Transverse colon (tissue), 4 donors: ENCODE results near the gene LAMTOR1. TPM values are rescaled to one million over a fixed set of nuclear protein-coding genes. Genes with fewer than 3 reads are reported as not detected.
A peak's percentile ranks its signal among the peaks of the same experiment; 100 is the strongest.

Experiments used
- DNase-seq: peaks from one replicate; pipeline ENCODE4 v3.0.0-alpha.2; 2019
- H3K27ac ChIP-seq, 4 donors: fragments of 200-600 bp; sonication (generic); 2 replicates each; pipeline ENCODE4 v1.5.1; 2016 to 2018; ENCODE audit warnings: inconsistent platforms in 4 of 4
- H3K27me3 ChIP-seq: fragments of 200-600 bp; sonication (generic); 2 replicates; pipeline ENCODE4 v1.5.1; 2017; ENCODE audit warnings: inconsistent platforms
- H3K36me3 ChIP-seq, 4 donors: fragments of 200-600 bp; sonication (generic); 2 replicates each; pipeline ENCODE4 v1.5.1; 2017 to 2019; ENCODE audit warnings: inconsistent platforms in 4 of 4
- H3K4me1 ChIP-seq, 4 donors: fragments of 200-600 bp; sonication (generic); 2 replicates each; pipeline ENCODE4 v1.5.1; 2017 to 2020; ENCODE audit warnings: inconsistent platforms in 4 of 4
- H3K4me3 ChIP-seq, 4 donors: fragments of 200-600 bp; sonication (generic); 1 replicate in 1 of 4; 2 replicates in 3 of 4; pipeline versions ENCODE4 v1.5.1 to v1.6.1; 2017 to 2019; ENCODE audit warnings: inconsistent platforms in 4 of 4
- H3K9me3 ChIP-seq, 2 donors: fragments of 200-600 bp; sonication (generic); 2 replicates each; pipeline ENCODE4 v1.5.1; 2017 to 2019; ENCODE audit warnings: inconsistent platforms in 2 of 2
- EP300 ChIP-seq: sonication (generic); formaldehyde crosslinking; IDR thresholded peaks from one replicate; pipeline ENCODE4 v1.6.1; 2017; ENCODE audit warnings: antibody characterized with exemption, low read depth
- POLR2A ChIP-seq: fragments of 450-650 bp; IDR thresholded peaks from one replicate; pipeline ENCODE4 v1.6.1; 2016; ENCODE audit warnings: antibody characterized with exemption, mild to moderate bottlenecking, moderate library complexity
- POLR2AphosphoS5 ChIP-seq, 3 donors: sonication (generic); formaldehyde crosslinking; IDR thresholded peaks; one replicate each; pipeline ENCODE4 v1.6.1; 2016; ENCODE audit warnings: antibody characterized with exemption in 3 of 3
- WGBS, 2 donors: methylation state at CpG; one replicate each; pipeline ENCODE4 v1.1.5; 2018; ENCODE audit warnings: low coverage in 1 of 2; 5-methylcytosine and 5-hydroxymethylcytosine counted together
- in situ Hi-C, 4 donors: fragments of 200-750 bp; cut with MboI; loops; one replicate each; pipeline versions ENCODE4 v1.15.0 to v1.15.1; 2017; ENCODE audit warnings: low sequenced_read_pairs in 3 of 4, low pct_ligation_motif_present in 1 of 4, low pct_unique_long_range_greater_than_20kb in 1 of 4
- intact Hi-C: fragments of 100-400 bp; cut with DNase I; formaldehyde crosslinking; loops from one replicate; pipeline ENCODE4 v1.15.1; 2023; ENCODE audit warnings: low total_unique reads
- total RNA-seq, 4 donors: library from RNA; depleted of rRNA; stranded (reverse); fragments of >200 nt; gene quantifications; one replicate each; pipeline ENCODE4 v1.1.0, GENCODE V29; 2016
- TF ChIP-seq, protein P1 (sequence below), 5 experiments: fragments of 200-600 bp in 3 of 5; fragments of 450-650 bp in 2 of 5; sonication (generic) in 3 of 5; IDR thresholded peaks; 1 replicate in 2 of 5; 2 replicates in 3 of 5; pipeline ENCODE4 v1.5.1; 2016 to 2017; ENCODE audit warnings: antibody characterized with exemption in 5 of 5, inconsistent platforms in 3 of 5, mild to moderate bottlenecking in 2 of 5, moderate library complexity in 1 of 5

Gene LAMTOR1
- total RNA-seq, 4 donors from 2014 or later, result 59.1 to 156 (median 102) TPM

GRCh38 chr11:72075756-72076155, 27.3 kb downstream of the LAMTOR1 start:
- Histone ChIP-seq H3K27ac (peak overlapping the region in 2 of 4 donors; percentile 19 to 32), H3K4me3 (no peak overlapping the region), H3K27me3 (no peaks in the 10 kb centered on the region), H3K9me3 (no peaks in the 10 kb centered on the region), H3K4me1 (peaks cover 9 to 38% (median 13%) of the 10 kb centered on the region in 4 donors), H3K36me3 (no peaks in the 10 kb centered on the region)
- intact Hi-C loops, result no loop called here
- in situ Hi-C loops, result loop anchor here in 1 of 4 donors (5.0 kb wide), 1 partner anchor 38 kb away; no protein-coding TSS in a partner anchor
- DNase-seq, result no peak
- 90% methylated on average over 2 to 4 of the region's 4 CpGs for WGBS, 2 donors
- TF ChIP-seq POLR2AphosphoS5 (IDR thresholded peaks at IDR 0.05) (no peak), POLR2A (no peak), EP300 (no peak)
- TF ChIP-seq, protein P1, sequence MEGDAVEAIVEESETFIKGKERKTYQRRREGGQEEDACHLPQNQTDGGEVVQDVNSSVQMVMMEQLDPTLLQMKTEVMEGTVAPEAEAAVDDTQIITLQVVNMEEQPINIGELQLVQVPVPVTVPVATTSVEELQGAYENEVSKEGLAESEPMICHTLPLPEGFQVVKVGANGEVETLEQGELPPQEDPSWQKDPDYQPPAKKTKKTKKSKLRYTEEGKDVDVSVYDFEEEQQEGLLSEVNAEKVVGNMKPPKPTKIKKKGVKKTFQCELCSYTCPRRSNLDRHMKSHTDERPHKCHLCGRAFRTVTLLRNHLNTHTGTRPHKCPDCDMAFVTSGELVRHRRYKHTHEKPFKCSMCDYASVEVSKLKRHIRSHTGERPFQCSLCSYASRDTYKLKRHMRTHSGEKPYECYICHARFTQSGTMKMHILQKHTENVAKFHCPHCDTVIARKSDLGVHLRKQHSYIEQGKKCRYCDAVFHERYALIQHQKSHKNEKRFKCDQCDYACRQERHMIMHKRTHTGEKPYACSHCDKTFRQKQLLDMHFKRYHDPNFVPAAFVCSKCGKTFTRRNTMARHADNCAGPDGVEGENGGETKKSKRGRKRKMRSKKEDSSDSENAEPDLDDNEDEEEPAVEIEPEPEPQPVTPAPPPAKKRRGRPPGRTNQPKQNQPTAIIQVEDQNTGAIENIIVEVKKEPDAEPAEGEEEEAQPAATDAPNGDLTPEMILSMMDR (IDR thresholded peaks at IDR 0.05), result no peak

GRCh38 chr11:72075109-72075508, 28.0 kb downstream of the LAMTOR1 start:
- 96% methylated on average over 1 of the region's 1 CpG; no CpG with 5 or more reads in 1 of the 2 donors for WGBS, 2 donors
- TF ChIP-seq POLR2AphosphoS5 (IDR thresholded peaks at IDR 0.05) (no peak), EP300 (no peak), POLR2A (no peak)
- TF ChIP-seq, protein P1 (IDR thresholded peaks at IDR 0.05), result no peak
- Histone ChIP-seq H3K4me3 (no peak overlapping the region), H3K27me3 (no peaks in the 10 kb centered on the region), H3K27ac (peak overlapping the region in 2 of 4 donors; percentile 19 to 32), H3K36me3 (no peaks in the 10 kb centered on the region), H3K9me3 (no peaks in the 10 kb centered on the region), H3K4me1 (peaks cover 12 to 44% (median 19%) of the 10 kb centered on the region in 4 donors)
- DNase-seq, result no peak
- in situ Hi-C loops (loop anchor here in 1 of 4 donors (5.0 kb wide), 1 partner anchor 38 kb away; no protein-coding TSS in a partner anchor), intact Hi-C loops (no loop called here)

- Histone ChIP-seq H3K27me3 (no peaks in the 10 kb centered on the region), H3K27ac (peak overlapping the region; percentile 18 to 40 (median 35)), H3K9me3 (no peaks in the 10 kb centered on the region), H3K4me3 (no peak overlapping the region), H3K4me1 (peaks cover 21 to 54% (median 31%) of the 10 kb centered on the region in 4 donors), H3K36me3 (no peaks in the 10 kb centered on the region)
- in situ Hi-C loops, result no loop called here
- no peak for DNase-seq
- WGBS, 2 donors, result 58 to 71% methylated on average over 3 of the region's 3 CpGs
- intact Hi-C loops, result no loop called here
- TF ChIP-seq EP300 (no peak), POLR2A (no peak), POLR2AphosphoS5 (IDR thresholded peaks at IDR 0.05) (no peak)
- TF ChIP-seq, protein P1 (IDR thresholded peaks at IDR 0.05), result no peak
Observed at GRCh38 chr11:72072348-72072747, 30.7 kb downstream of the LAMTOR1 start.

GRCh38 chr11:72070491-72070890, 32.6 kb downstream of the LAMTOR1 start:
- in situ Hi-C loops (no loop called here), intact Hi-C loops (no loop called here)
- H3K27ac ChIP-seq, result peak overlapping the region; percentile 76 to 85 (median 80)
- no peaks in the 10 kb centered on the region for H3K9me3 ChIP-seq
- TF ChIP-seq POLR2AphosphoS5 (IDR thresholded peaks at IDR 0.05) (no peak), EP300 (no peak), POLR2A (no peak)
- TF ChIP-seq, protein P1 (IDR thresholded peaks at IDR 0.05), result no peak
- DNase-seq, result no peak
- H3K4me1 ChIP-seq, result peaks cover 30 to 65% (median 43%) of the 10 kb centered on the region in 4 donors
- H3K36me3 ChIP-seq, result no peaks in the 10 kb centered on the region
- no peak overlapping the region for H3K4me3 ChIP-seq
- WGBS, 2 donors, result 94% methylated on average over 7 of the region's 7 CpGs; no CpG with 5 or more reads in 1 of the 2 donors
- H3K27me3 ChIP-seq, result no peaks in the 10 kb centered on the region
